ENCODE data around the gene RPL13. TPM values are rescaled to one million over a fixed set of nuclear protein-coding genes. Genes with fewer than 3 reads are reported as not detected.

RPL13 gene
- total RNA-seq, 1 experiment from 2014 or later, result 2,157 TPM

- H3K27me3 ChIP-seq (ENCODE audit: insufficient read depth, low read length), result peaks cover 3% of the 10 kb centered on the region; the same call in 1 of the 2 replicates
- Mint-ChIP-seq H3K27ac (no peak overlapping the region), H3K9me3 (no peaks in the 10 kb centered on the region), H3K4me3 (peak overlapping the region; percentile 38 to 71), H3K27me3 (ENCODE audit: low read depth) (peaks cover 50% of the 10 kb centered on the region), H3K4me1 (peaks cover 2 to 6% of the 10 kb centered on the region in 2 experiments; a peak in 2 of 4 replicates), H3K36me3 (ENCODE audit: insufficient read depth in 1 of 3, low read depth in 3 of 3) (peaks cover 0 to 6% (median 4%) of the 10 kb centered on the region in 3 experiments; a peak in 5 of 7 replicates)
- no peak overlapping the region for H2BK15ac ChIP-seq (ENCODE audit: low read depth, low read length)
- no peaks in the 10 kb centered on the region for H3K79me1 ChIP-seq (ENCODE audit: insufficient read depth, low read depth, low read length, poor library complexity, severe bottlenecking)
- no peak overlapping the region for H2BK120ac ChIP-seq (ENCODE audit: low read depth, low read length, poor library complexity, severe bottlenecking)
- H2BK20ac ChIP-seq (ENCODE audit: low read depth, low read length, poor library complexity, severe bottlenecking), result no peak overlapping the region
- no CpG with 5 or more reads among the region's 25 CpGs for WGBS (ENCODE audit: extremely low coverage, insufficient read length, low lambda C conversion rate)
- no peaks in the 10 kb centered on the region for H3K9me3 ChIP-seq (ENCODE audit: control insufficient read depth, low read depth, low read length)
- no peak overlapping the region for H4K91ac ChIP-seq (ENCODE audit: insufficient read length, low read depth, low read length)
- H3K14ac ChIP-seq (ENCODE audit: insufficient read depth, low read length), result no peak overlapping the region
- no peak overlapping the region for H3K9ac ChIP-seq (ENCODE audit: extremely low read depth, insufficient read length, low read length)
- H3K56ac ChIP-seq (ENCODE audit: insufficient read length, low read depth, low read length), result no peak overlapping the region
- peaks cover 11% of the 10 kb centered on the region for H3K23me2 ChIP-seq (ENCODE audit: insufficient read length, low read depth, low read length, poor library complexity, severe bottlenecking)
- no peaks in the 10 kb centered on the region for H4K20me1 ChIP-seq (ENCODE audit: control insufficient read depth, insufficient read depth, insufficient read length)
- no peak overlapping the region for H3T11ph ChIP-seq (ENCODE audit: low read length)
- no peak overlapping the region for H3K4ac ChIP-seq (ENCODE audit: low read depth, low read length)
- no peak overlapping the region for H3K27ac ChIP-seq (ENCODE audit: insufficient read length, low read depth, low read length)
- H4K5ac ChIP-seq (ENCODE audit: insufficient read length, low read depth, low read length), result no peak overlapping the region
- H3K23ac ChIP-seq (ENCODE audit: insufficient read length, low read depth, low read length), result no peak overlapping the region
- DNase-seq, result no peak
- no peak for TF ChIP-seq CTCF (conservative IDR thresholded peaks at IDR 0.05)
- no peak overlapping the region for H2BK12ac ChIP-seq (ENCODE audit: insufficient read length, low read depth, low read length)
- no peak overlapping the region for H2AK5ac ChIP-seq (ENCODE audit: insufficient read length, low read length)
- no peaks in the 10 kb centered on the region for H3K4me1 ChIP-seq (ENCODE audit: insufficient read depth, low read length)
- H4K8ac ChIP-seq (replicated peaks; ENCODE audit: insufficient read length, low read depth, low read length), result no peak overlapping the region
- H3K18ac ChIP-seq (ENCODE audit: insufficient read length, low read depth, low read length), result no peak overlapping the region
- no peak overlapping the region for H2AFZ ChIP-seq (ENCODE audit: low read length)
- H3K79me2 ChIP-seq (ENCODE audit: insufficient read depth, low read length), result no peaks in the 10 kb centered on the region
- H3K4me2 ChIP-seq (ENCODE audit: insufficient read depth, insufficient read length, low read length), result no peak overlapping the region
- H2BK5ac ChIP-seq (ENCODE audit: insufficient read length, low read length), result no peak overlapping the region
Measured at GRCh38 chr16:89577055-89577759, 16.7 kb downstream of the RPL13 start.
